ENCODE results near the gene PTMA. TPM values are rescaled to one million over a fixed set of nuclear protein-coding genes. Genes with fewer than 3 reads are reported as not detected.

Gene PTMA
- total and polyA plus RNA-seq, 9 of the 15 experiments (the other 6 are each of a cell fraction or from before 2014, with no cell fraction given), result 429 to 2,322 (median 1,578) TPM

GRCh38 chr2:231679908-231680284 lies 28.4 kb upstream of the PTMA start:
- TF ChIP-seq PHB (CRISPR knock-in tag; IDR thresholded peaks at IDR 0.05) (no peak), MTA2 (IDR thresholded peaks at IDR 0.05; ENCODE audit: low read depth) (no peak), ZNF232 (CRISPR knock-in tag; IDR thresholded peaks at IDR 0.05) (no peak), CREM (IDR thresholded peaks at IDR 0.05; ENCODE audit: low read depth) (no peak), WHSC1 (IDR thresholded peaks at IDR 0.05; ENCODE audit: low read length) (no peak), RBFOX2 (IDR thresholded peaks at IDR 0.05; ENCODE audit: low read depth, low read length) (no peak), GTF2A2 (tag; IDR thresholded peaks at IDR 0.05) (no peak), ZBTB33 (CRISPR knock-in tag; IDR thresholded peaks at IDR 0.05) (no peak), SMARCC2 (IDR thresholded peaks at IDR 0.05; ENCODE audit: low read depth) (no peak), CBFA2T3 (IDR thresholded peaks at IDR 0.05) (no peak), SAFB2 (IDR thresholded peaks at IDR 0.05; ENCODE audit: borderline replicate concordance, low read depth, low read length, severe bottlenecking) (no peak), CBX3 (IDR thresholded peaks at IDR 0.05; ENCODE audit: borderline replicate concordance in 1 of 2, low read length in 2 of 2) (no peak), ZBTB7A (IDR thresholded peaks at IDR 0.05; ENCODE audit: borderline replicate concordance, control insufficient read depth, low read depth, low read length) (no peak)
- no peak overlapping the region for H3K4me2 ChIP-seq (ENCODE audit: insufficient read depth, low read length)
- H3K79me2 ChIP-seq (ENCODE audit: control insufficient read depth, insufficient read depth, low read length), result no peaks in the 10 kb centered on the region

More at GRCh38 chr2:231679908-231680284, 28.4 kb upstream of the PTMA start:
- no peak overlapping the region; a peak in 1 of 4 replicates for H3K9ac ChIP-seq (ENCODE audit: insufficient read depth in 1 of 2, low read depth in 2 of 2, low read length in 2 of 2)
- H2AFZ ChIP-seq (ENCODE audit: low read depth, low read length), result no peak overlapping the region
- peaks cover 3 to 6% of the 10 kb centered on the region in 2 experiments; a peak in 3 of 5 replicates for H3K27me3 ChIP-seq (ENCODE audit: control insufficient read depth in 2 of 2, insufficient read depth in 2 of 2, low read length in 2 of 2)
- intact Hi-C loops (cut with micrococcal nuclease), result loop anchor here (5.0 kb wide), 1 partner anchor 107 kb away; the partner anchor contains the start of gene COPS7B
- no peak overlapping the region for H3K27ac ChIP-seq (ENCODE audit: extremely low read depth, low read depth, low read length)
- H3K36me3 ChIP-seq (ENCODE audit: control insufficient read depth, insufficient read depth, low read length), result no peaks in the 10 kb centered on the region
- no peaks in the 10 kb centered on the region for H3K9me3 ChIP-seq (replicated peaks; ENCODE audit: control insufficient read depth, insufficient read depth, low read depth, low read length)
- H4K20me1 ChIP-seq (replicated peaks; ENCODE audit: control insufficient read depth, insufficient read depth, low read length), result no peaks in the 10 kb centered on the region
- WGBS (ENCODE audit: insufficient coverage, low coverage, missing lambda C conversion rate), result 67% methylated on average over 5 of the region's 11 CpGs
- no TSS peak for BruUV-seq (replicated peaks)
- ChIA-PET CTCF (ENCODE audit: low intra/inter-chr PET ratio) (no interaction called here), POLR2A (no interaction called here)
- peaks cover 4 to 30% of the 10 kb centered on the region in 2 experiments; a peak in 4 of 5 replicates for H3K4me1 ChIP-seq (replicated peaks in 1 of 2; ENCODE audit: control insufficient read depth in 2 of 2, insufficient read depth in 2 of 2, low read length in 2 of 2)
- ATAC-seq (no peak), FAIRE-seq (no peak), DNase-seq (ENCODE audit: extremely low read depth in 1 of 4, low spot score in 3 of 4) (no peak)
- H3K4me3 ChIP-seq, result no peak overlapping the region
- in situ Hi-C loops (cut with MboI), result loop anchor here (5.0 kb wide), 1 partner anchor 32 kb away; no protein-coding TSS in a partner anchor
- no peaks in the 10 kb centered on the region for H3K9me1 ChIP-seq (ENCODE audit: control insufficient read depth, insufficient read depth, low read length)

Measured in K562 (cell line).